ENCODE measurements around the gene EXD3.

Gene EXD3

DNA sequence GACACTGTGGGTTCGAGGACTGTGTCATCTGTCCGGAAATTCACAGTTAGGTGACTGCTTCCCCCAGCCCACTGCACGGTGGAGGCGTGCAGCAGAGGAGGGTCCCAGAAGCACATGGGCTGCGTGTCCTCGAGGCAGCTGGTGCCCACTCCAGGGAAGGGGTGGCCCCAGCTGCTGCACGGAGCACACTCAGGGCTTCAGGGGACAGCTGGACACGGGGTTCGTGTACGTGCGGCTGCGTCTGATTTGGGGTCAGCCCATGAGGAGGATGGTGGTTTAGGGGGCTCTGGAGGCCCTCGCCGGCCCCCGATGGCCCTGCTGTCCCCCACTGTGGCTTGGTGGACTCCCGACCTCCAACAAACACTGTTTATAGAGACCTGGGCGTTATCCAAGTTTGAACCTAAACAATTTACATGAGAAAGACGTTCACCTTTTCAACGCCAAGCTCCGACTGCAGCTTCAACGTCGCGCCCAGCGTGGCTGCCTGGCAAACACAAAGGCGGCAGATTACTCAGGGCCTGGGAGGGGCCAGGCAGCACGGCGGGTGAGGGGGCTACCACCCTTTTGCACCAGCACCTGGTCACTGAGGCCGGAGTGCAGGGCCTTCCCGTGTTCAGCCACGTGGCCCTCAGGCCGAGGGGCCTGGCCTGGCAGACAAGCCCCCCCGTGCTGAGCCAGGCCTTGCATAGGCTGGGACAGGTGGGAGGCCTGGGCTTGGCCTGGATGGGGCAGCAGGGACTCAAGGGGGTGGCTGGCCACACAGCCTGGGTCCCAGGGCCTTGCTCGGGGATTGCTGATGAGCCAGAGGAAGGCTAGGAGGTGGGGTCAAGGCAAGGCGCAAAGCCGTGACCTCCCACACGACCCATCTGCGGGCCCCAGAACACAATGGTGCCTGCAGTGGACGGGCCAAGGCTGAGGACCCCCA lies 55.2 kb downstream of the EXD3 start:
- DNase-seq (ENCODE audit: low read depth in 1 of 2, low spot score in 1 of 2) = no peak

DNA sequence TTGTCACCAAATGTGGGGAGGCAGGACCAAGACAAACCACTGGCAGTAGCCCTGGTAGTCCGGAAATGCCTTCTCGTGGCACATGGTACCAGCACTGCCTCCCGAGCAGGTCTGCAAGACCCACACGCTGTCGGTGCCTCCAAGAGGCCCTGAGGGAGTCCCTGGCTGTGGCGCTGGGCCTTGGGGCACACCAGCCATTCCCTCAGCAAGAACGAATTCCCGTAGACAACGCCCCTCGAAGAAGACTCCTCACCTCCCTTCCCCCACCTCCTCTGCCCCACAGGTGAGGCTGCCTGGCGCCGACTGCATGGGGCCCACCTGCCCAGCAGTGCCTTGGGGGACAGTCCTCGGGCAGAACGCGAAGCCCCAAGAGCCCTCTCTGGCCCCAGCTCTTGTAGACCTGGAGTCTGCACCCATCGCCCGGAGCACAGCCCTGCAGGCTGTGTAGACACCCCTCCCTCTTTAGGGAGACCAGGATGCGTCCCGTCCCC lies 56.0 kb downstream of the EXD3 start:
- no peak for DNase-seq (ENCODE audit: low read depth in 1 of 2, low spot score in 1 of 2)

DNA sequence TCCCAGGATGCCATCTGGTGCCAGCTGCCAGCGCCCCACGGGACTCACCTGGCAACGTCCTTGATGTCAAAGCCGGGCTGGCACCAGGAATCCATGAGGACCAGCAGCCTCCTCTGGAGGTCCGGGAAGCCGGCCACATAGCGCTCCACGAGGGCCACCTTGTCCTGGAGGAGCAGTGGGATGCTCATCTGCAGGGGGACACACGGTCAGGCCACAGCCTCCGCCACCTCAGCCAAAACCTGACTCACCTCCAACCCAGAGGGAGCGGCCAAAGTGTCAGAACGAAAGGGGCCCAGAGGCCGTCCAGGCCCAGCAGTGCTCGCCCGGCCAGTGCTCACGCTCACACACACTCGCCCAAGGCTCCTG lies 56.5 kb downstream of the EXD3 start:
- DNase-seq (ENCODE audit: low read depth in 1 of 2, low spot score in 1 of 2) = no peak

DNA sequence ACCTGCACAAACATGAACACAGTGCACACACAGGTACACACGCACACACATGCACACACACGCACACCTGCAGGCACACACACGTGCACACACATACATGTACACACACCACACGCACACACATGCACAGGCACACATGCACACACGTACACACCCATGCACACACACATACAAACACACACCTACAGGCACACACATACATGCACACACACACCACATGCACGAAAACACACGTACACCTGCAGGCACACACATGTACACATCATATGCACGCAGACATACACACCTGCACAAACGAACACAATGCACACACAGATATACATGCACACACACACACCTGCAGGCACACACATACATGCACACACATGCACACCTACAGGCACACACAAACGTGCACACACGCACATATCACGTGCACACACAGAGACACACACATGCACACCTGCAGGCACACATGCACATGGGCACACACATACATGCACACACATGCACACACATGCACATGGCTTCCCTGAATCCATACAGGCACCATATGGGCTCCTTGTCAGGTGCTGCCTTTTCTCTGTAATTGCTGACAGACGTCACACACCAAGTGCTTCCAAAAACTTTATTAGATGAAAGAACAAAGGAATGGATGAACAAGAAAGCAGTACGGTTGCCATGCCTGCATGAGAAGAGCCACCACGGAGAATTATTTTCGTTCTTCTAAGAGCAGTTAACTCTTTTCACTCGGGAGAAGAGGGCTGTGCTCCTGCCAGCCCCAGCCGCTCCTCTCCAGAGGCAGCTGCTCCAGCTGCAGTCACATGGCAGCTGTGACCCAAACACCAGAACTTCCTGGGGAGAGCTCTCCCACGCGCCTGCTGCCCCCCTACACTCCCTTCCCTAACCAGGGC lies 57.2 kb downstream of the EXD3 start:
- no peak for DNase-seq (ENCODE audit: low read depth in 1 of 2, low spot score in 1 of 2)

DNA sequence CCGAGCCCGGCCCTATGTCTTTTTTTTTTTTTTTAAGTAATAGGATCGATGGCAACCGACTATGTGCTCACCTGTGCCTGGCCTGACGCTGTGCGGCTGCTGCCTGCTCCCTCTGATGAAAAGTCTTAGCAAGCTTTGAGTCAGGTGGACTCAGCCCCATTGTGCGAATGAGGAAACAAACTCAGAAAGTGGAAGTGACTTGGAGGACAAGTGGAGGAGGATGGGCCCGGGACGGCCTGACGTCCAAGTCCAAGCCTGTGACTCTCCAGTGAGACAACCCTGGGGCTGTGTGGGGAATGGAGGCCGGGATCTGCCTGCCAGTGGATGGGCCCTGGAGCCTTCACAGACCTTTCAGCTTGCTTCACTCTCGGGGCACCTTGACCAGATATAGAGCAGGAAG lies 57.9 kb downstream of the EXD3 start:
- no peak for DNase-seq (ENCODE audit: low read depth in 1 of 2, low spot score in 1 of 2)

DNA sequence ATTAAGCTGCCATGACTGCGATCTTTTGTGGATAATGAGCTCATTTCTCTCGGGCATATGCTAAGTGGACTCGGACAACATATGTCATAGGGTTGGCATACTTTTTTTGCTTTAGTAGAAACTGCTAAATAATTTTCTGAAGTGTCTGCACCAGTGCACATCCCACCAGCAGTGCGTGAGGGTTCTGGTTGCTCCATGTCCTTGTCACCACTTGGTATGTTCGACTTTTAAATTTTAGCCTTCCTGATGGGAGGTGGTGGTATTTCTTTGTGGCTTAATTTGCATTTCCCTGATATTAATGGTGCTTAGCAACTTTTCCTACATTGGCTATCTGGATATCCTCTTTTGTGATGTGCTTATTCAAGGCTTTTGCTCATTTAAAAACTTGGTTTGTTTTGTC lies 63.1 kb downstream of the EXD3 start:
- DNase-seq (ENCODE audit: low read depth in 1 of 2, low spot score in 1 of 2) = no peak

DNA sequence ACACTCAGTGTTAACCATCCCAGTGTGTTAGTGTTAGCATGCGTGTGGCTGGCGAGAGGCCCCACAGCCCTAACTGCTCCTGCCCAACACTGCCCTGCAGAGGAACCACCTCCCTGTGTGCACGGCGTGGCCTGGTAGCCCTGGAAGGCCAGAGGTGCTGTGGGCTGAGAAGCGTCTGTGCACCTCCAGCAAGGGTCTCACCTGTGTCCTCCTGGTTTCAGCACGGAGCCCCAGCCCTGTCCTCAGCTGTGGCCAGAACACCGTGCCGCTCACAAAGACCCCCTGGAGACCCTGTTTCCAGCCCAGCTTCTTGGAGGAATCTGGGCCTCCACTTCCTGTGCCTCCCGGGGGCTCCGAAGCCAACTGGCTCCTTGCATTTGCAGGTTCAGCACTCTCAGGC lies 64.8 kb downstream of the EXD3 start:
- DNase-seq (ENCODE audit: low read depth in 1 of 2, low spot score in 1 of 2) = no peak

DNA sequence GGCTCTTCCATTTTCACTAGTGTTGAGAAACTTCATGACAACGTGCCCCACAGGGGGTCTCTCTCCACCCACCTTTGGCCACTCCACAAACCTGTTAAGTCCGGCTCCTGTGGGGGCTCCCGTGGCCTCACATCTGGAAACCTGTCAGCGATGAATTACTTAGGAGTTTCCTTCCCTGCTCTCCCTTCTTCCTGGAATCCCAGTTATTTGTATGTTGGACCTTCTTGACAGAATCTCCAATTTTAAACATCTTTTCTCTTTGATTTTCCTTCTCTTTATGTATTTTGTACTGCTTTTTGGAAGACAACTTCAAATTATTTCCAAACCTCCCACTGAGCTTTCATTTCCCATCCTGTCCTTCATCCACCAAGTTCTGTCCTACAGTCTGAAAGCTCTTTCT lies 65.8 kb downstream of the EXD3 start:
- no peak for DNase-seq (ENCODE audit: low read depth in 1 of 2, low spot score in 1 of 2)

DNA sequence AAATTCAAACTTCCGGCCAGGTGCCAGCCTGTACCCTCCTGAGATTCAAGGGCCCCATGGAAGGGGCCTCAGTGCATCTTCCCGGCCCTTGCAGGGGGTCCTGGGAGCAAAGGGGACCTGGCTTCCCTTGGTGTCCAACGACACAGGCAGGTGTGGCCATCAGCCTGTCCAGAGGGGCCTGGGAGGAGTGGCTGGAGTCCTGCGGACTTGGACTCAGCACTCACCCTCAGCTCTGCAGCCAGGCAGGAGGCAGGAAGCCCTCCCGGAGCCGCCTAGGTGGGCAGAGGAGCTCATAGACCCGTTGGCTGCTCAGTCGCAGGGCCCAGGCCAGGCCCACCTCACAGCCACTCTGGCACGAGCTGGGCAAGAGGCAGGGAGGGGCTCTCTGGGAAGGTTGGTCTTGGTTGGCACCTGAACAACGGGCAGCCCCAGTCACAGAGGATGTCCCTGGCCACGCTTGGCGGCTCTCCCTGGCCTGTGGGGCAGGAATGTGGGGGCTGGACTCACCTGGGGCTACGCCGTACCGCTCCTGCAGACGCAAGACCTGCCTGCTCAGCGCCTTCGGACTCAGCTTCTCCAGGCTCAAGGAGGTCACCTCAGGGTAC lies 67.1 kb downstream of the EXD3 start:
- no peak for DNase-seq (ENCODE audit: low read depth in 1 of 2, low spot score in 1 of 2)

DNA sequence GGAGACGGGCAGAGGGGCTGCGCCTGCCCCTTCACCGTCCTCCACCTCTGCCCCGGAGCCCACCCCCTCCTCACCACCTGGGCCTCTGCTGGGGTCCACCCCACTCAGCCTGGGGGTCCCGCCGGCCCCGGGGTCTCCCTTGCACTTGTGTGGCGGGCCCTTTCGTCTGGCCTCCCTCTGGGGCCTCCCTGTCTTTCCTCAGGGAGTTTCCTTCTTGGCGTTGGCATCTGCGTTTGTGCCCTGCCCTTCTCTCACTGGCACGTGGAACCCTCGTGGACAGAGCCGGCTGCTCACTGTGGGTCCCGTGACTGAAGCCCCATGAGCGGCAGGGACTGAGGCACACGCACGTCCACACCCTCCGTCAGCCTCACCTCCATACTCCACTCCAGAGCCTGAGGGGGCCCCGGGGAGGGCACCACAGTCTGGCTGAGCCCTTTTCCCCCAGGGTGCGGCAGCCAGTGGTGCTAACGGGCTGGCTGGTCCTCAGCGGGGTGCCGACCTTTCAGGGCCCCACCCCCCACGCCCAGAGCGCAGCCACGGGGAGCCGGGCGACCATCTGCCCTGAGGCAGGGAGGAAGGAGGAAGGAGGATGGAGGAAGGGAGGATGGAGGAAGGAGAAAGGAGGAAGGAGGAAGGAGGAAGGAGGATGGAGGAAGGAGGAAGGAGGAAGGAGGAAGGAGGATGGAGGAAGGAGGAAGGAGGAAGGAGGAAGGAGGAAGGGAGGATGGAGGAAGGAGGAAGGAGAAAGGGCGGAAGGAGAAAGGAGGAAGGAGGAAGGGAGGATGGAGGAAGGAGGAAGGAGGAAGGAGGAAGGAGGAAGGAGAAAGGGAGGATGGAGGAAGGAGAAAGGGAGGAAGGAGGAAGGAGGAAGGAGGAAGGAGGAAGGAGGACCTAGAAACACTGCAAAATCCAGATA lies 67.9 kb downstream of the EXD3 start:
- DNase-seq (ENCODE audit: low read depth in 1 of 2, low spot score in 1 of 2) = no peak

DNA sequence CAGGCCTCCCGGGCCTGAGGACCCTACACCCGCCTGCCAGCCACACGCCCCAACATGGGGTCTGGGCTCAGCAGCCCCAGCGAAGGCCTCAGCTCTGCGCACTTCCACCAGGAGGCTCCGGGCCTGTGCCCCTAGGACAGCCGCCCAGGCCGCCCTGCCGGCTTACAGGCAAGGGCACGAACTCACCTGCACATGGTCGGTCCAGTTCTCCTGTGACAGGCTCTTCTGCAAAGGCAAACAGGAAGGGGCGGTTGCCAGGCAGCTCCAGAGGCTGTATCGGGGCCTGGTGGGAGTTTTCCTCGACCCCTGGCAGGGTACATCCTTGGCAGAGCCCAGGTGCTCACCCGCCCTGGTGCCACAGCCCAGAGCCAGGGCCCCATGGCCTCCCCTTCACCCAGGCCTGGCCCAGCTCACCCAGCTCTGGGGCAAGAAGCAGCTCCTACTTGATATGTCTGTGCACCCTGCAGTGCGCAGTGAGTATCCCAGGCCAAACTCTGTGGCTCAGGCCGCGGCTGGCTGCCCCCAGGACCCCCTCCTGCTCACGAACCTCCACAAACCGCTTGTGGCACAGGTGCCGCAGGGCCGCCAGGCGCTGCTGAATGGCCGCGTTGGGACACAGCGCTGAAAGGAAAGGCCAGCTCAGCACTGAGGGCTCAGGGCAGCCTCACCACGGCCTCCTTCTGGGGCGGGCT lies 68.7 kb downstream of the EXD3 start:
- DNase-seq (ENCODE audit: low read depth in 1 of 2, low spot score in 1 of 2) = no peak

DNA sequence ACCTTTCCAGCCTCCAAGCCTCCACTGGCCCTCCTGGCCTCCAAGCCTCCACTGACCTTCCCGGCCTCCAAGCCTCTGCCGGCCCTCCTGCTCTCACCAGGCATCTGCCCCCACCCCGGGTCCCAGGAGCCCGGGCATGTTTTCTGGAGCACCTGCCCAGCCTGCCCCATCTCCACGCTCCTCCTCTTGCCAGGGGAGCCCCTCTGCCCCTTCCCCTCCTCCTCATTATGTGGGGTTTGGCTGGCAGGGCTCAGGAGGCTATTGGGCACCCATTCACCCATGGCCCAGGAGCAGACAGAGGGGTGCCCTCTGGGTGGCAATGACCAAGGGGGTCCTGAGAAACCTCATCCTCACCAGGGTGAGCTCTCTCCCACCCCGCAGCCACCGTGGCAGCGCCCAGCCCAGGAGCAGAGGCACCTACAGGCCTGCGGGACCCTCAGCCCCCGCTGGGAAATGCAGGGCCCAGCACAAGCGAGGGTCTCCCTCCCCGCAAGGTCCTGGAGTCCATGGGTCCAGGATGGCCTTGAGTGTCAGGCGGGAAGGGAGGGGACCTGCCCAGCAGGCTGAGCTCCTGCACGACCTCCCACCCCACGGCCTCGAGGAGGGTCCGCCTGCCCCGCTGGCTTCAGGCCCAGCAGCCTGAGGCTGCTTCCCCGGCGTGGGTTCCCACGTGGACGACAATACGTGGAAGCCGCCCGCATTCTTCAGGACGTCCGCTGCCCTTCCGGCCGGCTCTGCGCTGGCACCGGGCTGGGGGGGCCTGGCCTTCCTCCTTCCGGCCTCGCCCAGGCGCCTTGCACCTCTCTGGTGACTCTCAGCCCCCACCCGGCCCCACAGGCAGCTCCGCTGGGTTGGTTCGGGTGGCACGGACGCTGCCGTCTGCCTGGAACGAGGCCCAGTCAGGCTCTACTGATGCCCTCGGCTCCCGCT lies 69.5 kb downstream of the EXD3 start:
- DNase-seq (ENCODE audit: low read depth in 1 of 2, low spot score in 1 of 2) = no peak

DNA sequence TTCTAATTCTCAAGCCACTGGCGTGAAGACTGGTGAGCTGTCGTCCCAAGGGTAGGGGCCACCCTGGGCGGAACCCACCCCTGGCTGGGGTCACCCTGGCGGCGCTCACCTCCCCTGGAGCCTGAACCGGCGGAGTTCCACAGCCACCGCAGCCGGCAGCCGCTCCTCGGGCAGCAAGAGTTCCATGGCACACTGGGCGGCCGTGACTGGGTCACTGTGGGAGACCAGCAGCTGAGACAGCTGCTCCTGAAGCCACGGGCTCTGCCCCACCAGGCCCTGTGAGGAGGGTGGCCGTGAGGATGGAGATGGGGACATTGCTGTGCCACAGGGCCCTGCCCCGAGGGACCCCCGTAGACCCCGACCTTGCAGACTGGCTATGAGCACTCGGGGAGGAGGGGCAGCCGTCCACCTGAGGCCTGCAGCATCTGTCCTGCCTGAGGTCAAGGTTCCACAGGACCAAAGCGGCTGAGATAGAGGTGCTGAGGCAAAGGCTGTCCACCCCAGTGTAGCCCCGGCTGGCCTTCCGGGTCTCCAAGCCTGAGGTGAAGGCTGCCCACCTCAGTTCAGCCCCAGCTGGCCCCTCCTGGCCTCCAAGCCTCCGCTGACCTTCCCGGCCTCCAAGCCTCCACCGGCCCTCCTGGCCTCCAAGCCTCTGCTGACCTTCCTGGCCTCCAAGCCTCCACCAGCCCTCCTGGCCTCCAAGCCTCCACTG lies 70.3 kb downstream of the EXD3 start:
- DNase-seq (ENCODE audit: low read depth in 1 of 2, low spot score in 1 of 2) = no peak

DNA sequence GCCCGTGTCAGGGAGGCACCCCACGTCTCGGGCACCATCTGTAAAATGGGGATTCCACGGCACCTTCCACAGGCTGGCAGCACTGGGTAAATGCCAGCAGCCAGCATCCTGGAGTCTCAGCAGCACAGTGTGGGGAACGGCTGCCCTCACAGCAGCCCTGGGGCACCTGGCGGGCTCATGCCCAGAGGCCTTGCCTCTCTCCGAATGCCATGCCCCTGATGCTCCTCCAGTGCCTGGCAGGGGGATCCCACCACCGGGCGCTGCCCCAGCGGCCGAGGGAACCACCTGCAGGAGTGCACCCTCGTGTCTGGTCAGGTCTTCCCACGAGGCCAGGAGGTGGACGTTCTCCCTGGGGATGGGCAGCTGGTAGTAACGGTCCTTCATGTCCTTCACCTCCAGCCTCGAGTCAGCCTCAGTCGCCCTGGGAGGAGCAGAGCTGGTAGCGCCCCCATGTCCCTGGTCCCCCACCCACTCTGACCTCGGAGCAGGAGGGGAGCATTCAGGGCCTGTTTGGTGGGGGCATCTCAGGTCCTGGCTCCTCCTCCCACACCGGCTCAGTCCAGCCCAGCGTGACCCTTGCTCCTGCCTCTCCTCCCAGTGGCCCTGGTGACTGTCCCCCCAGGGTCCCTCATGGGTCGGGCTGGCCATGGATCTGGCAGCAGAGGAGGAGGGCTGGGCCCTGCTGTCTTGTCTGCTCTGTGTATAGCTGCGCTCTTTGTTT lies 71.0 kb downstream of the EXD3 start:
- no peak for DNase-seq (ENCODE audit: low read depth in 1 of 2, low spot score in 1 of 2)

DNA sequence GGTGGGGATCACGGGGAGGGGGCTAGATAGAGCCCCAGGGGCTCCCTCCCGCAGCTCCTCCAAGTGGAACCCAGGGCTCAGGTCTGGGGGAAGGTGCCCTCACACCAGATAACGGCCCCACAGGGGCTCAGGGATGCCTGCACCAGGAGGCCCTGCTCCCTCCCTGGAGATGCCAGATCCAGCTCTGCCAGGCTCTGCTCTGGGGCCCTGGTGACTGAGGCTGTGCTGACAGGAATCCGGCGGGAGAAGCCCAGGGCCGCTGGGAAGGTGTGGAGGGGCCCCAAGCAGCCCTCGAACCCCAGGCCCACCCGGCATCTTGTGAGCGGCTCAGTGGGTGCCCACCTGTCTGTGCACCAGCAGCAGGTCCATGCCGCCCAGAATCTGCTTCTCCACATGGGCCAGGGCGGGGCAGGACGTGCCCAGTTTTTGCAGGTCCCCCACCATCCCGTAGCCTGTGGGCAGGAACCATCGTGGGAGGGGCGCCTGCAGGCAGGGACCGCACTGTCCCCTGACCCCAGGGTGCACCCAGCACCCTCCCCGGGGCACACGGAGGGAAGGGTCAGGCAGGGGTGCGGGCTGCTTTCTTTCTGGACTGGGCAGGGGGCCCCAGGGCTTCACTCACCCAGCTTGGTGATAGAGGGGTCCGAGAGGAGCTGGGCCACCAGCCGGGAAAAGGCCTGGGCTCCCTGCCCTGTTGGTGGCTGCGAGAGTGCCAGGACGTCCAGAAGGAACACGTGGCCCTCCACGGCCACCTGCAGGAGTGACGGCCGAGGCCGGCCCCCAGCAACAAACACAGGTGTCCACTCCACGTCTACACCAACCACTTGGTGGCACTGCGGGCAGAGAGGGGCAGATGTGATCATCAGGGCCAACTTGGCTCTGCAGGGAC lies 72.0 kb downstream of the EXD3 start:
- no peak for DNase-seq (ENCODE audit: low read depth in 1 of 2, low spot score in 1 of 2)

DNA sequence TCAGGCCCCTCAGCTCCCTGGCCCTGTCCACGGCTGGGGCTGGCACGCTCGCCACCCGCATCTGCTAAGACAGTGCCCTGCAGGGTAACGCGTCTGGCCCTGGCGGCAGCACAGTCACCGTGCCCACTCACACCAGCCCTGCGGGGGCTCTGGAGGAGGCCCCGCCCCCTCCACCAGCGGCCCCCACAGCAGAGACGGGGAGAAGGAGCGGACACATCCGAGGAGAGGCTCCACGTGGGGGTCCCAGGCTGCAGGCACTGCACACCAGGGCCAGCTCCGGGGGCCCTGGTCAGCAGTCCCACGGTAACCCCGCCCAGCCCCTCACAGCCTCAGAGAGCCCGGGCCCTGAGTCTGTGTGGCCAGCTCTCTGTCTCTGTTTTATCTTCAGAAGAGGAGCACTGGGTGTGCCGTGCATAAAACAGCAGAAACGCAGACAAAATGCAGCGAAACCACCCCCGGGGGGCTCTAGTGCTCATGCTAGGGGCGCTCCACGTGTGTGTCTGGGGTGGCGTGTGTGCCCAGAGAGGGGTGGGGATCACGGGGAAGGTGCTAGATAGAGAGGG lies 73.4 kb downstream of the EXD3 start:
- no peak for DNase-seq (ENCODE audit: low read depth in 1 of 2, low spot score in 1 of 2)
